T-cell (primary cell): ENCODE data around the gene RAB23. TPM values are rescaled to one million over a fixed set of nuclear protein-coding genes. Genes with fewer than 3 reads are reported as not detected.

ENCODE experiments used
- ATAC-seq, 4 experiments: fragments of 200-7000 bp in 3 of 4; fragments of 150-1000 bp in 1 of 4; cut with Tn5 transposase; replicated peaks in 1 of 4; 1 replicate in 3 of 4; 2 replicates in 1 of 4; pipeline ENCODE4 v1.10.0; 2021; ENCODE audit warnings: moderate library complexity in 3 of 4, mild to moderate bottlenecking in 2 of 4, moderate number of reproducible peaks in 1 of 4
- CTCF ChIA-PET, 2 donors: fragments of 300-600 bp; sonication (Branson Sonifier 250); formaldehyde crosslinking; loops; one replicate each; lab custom pipeline; 2022; ENCODE audit warnings: antibody characterized with exemption in 2 of 2; lab: Charles Lee
- POLR2A ChIA-PET, 2 donors: fragments of 300-600 bp; sonication (Branson Sonifier 250); formaldehyde crosslinking; loops; one replicate each; lab custom pipeline; 2022; ENCODE audit warnings: antibody characterized with exemption in 2 of 2; lab: Charles Lee
- DNase-seq, 35 experiments: peaks; one replicate each; pipeline versions ENCODE4 v3.0.0 to v3.0.0-alpha.2; 2013 to 2023
- H3K27ac ChIP-seq: one replicate; pipeline ENCODE4 v1.5.1; 2013; ENCODE audit warnings: low read length
- H3K27me3 ChIP-seq, 2 experiments: replicated peaks in 1 of 2; 1 replicate in 1 of 2; 2 replicates in 1 of 2; pipeline versions ENCODE4 v1.6.1 to v1.7.0; 2013; ENCODE audit warnings: low read length in 1 of 2, mixed read lengths in 1 of 2; ENCODE audit not compliant: control insufficient read depth in 2 of 2, insufficient read depth in 2 of 2; ENCODE audit errors: extremely low read depth in 1 of 2
- H3K36me3 ChIP-seq, 2 donors: 1 replicate in 1 of 2; 2 replicates in 1 of 2; pipeline versions ENCODE4 v1.6.1 to v1.7.0; 2013; ENCODE audit warnings: low read length in 1 of 2; ENCODE audit not compliant: control insufficient read depth in 2 of 2, insufficient read depth in 1 of 2; ENCODE audit errors: extremely low read depth in 1 of 2
- H3K4me1 ChIP-seq, 2 experiments: 1 replicate in 1 of 2; 2 replicates in 1 of 2; pipeline versions ENCODE4 v1.6.1 to v1.7.0; 2013; ENCODE audit warnings: low read length in 2 of 2, mixed read lengths in 1 of 2; ENCODE audit not compliant: insufficient read depth in 2 of 2, control insufficient read depth in 1 of 2; ENCODE audit errors: extremely low read depth in 1 of 2
- H3K4me3 ChIP-seq, 2 donors: 1 replicate in 1 of 2; 2 replicates in 1 of 2; pipeline versions ENCODE4 v1.5.1 to v1.7.0; 2013; ENCODE audit warnings: mild to moderate bottlenecking in 2 of 2, low read length in 1 of 2, moderate library complexity in 1 of 2; ENCODE audit not compliant: control insufficient read depth in 1 of 2; ENCODE audit errors: extremely low read depth in 1 of 2
- H3K9me3 ChIP-seq: 2 replicates; pipeline ENCODE4 v1.7.0; 2013
- H3K27ac Mint-ChIP-seq, 2 donors: one replicate each; pipeline ENCODE4 v1.8.0; 2020 to 2021; ENCODE audit warnings: mild to moderate bottlenecking in 2 of 2, mixed read lengths in 2 of 2
- H3K27me3 Mint-ChIP-seq, 2 donors: one replicate each; pipeline ENCODE4 v1.8.0; 2021 to 2022; ENCODE audit warnings: mixed read lengths in 2 of 2
- H3K36me3 Mint-ChIP-seq: one replicate; pipeline ENCODE4 v1.8.0; 2021; ENCODE audit warnings: mixed read lengths
- H3K4me1 Mint-ChIP-seq, 3 donors: one replicate each; pipeline ENCODE4 v1.8.0; 2020 to 2022; ENCODE audit warnings: mixed read lengths in 3 of 3, mild to moderate bottlenecking in 1 of 3
- H3K4me3 Mint-ChIP-seq, 3 donors: one replicate each; pipeline ENCODE4 v1.8.0; 2020 to 2022; ENCODE audit warnings: mild to moderate bottlenecking in 3 of 3, mixed read lengths in 3 of 3, moderate library complexity in 3 of 3
- H3K9me3 Mint-ChIP-seq, 3 donors: one replicate each; pipeline ENCODE4 v1.8.0; 2020 to 2022; ENCODE audit warnings: mixed read lengths in 3 of 3
- WGBS: methylation state at CpG from one replicate; pipeline ENCODE4 v1.1.5; 2013; ENCODE audit warnings: missing lambda C conversion rate; ENCODE audit not compliant: insufficient coverage; 5-methylcytosine and 5-hydroxymethylcytosine counted together
- total RNA-seq, 35 experiments: library from RNA in 6 of 35; stranded (reverse) in 6 of 35; fragments of 120-200 nt in 1 of 35; gene quantifications; one replicate each; pipeline versions ENCODE4 v1.2.1 to v1.2.4 and lab custom pipeline; 2013 to 2026

RAB23 gene
- total RNA-seq, 5 donors from 2014 or later (not counting 1 experiment from before 2014, with no cell fraction given) = 0.23 to 1.6 (median 0.82) TPM

- DNase-seq = no peak
- Mint-ChIP-seq H3K9me3 (peaks cover 0 to 9% (median 4%) of the 10 kb centered on the region in 3 donors), H3K36me3 (no peaks in the 10 kb centered on the region), H3K4me3 (no peak overlapping the region), H3K4me1 (peaks cover 25 to 38% (median 26%) of the 10 kb centered on the region in 3 donors), H3K27me3 (peaks cover 8 to 19% of the 10 kb centered on the region in 2 donors), H3K27ac (no peak overlapping the region)
- Histone ChIP-seq H3K36me3 (no peaks in the 10 kb centered on the region), H3K9me3 (no peaks in the 10 kb centered on the region), H3K4me3 (no peak overlapping the region), H3K27ac (no peak overlapping the region), H3K27me3 (peaks cover 0 to 7% of the 10 kb centered on the region in 2 experiments), H3K4me1 (peaks cover 8 to 13% of the 10 kb centered on the region in 2 experiments)
- ChIA-PET POLR2A (interaction anchor here (0.7 kb wide), 2 partner anchors 9 to 89 kb away, joined by 4 to 5 read pairs; no protein-coding TSS in a partner anchor), CTCF (no interaction called here)
- 100% methylated on average over 2 of the region's 7 CpGs for WGBS
- no peak for ATAC-seq
Measured at GRCh38 chr6:57216235-57217101, 5.6 kb downstream of the RAB23 start.

- no CpG with 5 or more reads among the region's 1 CpG for WGBS
- Histone ChIP-seq H3K36me3 (no peaks in the 10 kb centered on the region), H3K27ac (no peak overlapping the region), H3K9me3 (no peaks in the 10 kb centered on the region), H3K4me3 (no peak overlapping the region), H3K27me3 (peaks cover 0 to 3% of the 10 kb centered on the region in 2 experiments), H3K4me1 (peaks cover 4 to 9% of the 10 kb centered on the region in 2 experiments)
- H3K27me3 Mint-ChIP-seq = peaks cover 4 to 16% of the 10 kb centered on the region in 2 donors
- H3K4me1 Mint-ChIP-seq = peaks cover 21 to 38% (median 22%) of the 10 kb centered on the region in 3 donors
- ATAC-seq = no peak
- ChIA-PET POLR2A (no interaction called here), CTCF (interaction anchor here in 1 of 2 donors (0.7 kb wide), 1 partner anchor 108 kb away, joined by 3 read pairs; no protein-coding TSS in a partner anchor)
- DNase-seq = no peak
- H3K9me3 Mint-ChIP-seq = peaks cover 0 to 9% (median 4%) of the 10 kb centered on the region in 3 donors
- H3K4me3 Mint-ChIP-seq = peak overlapping the region in 1 of 3 donors; percentile 61
- no peaks in the 10 kb centered on the region for H3K36me3 Mint-ChIP-seq
- H3K27ac Mint-ChIP-seq = no peak overlapping the region
Measured at GRCh38 chr6:57215260-57215659, 6.8 kb downstream of the RAB23 start.

- CTCF ChIA-PET = no interaction called here
- peaks cover 0 to 3% (median 2%) of the 10 kb centered on the region in 3 donors for H3K9me3 Mint-ChIP-seq
- Histone ChIP-seq H3K4me3 (no peak overlapping the region), H3K4me1 (peaks cover 4 to 9% of the 10 kb centered on the region in 2 experiments), H3K27ac (no peak overlapping the region), H3K9me3 (no peaks in the 10 kb centered on the region), H3K36me3 (no peaks in the 10 kb centered on the region), H3K27me3 (no peaks in the 10 kb centered on the region)
- H3K27me3 Mint-ChIP-seq = peaks cover 0 to 6% of the 10 kb centered on the region in 2 donors
- no peak overlapping the region for H3K4me3 Mint-ChIP-seq
- DNase-seq = no peak
- WGBS = 67% methylated on average over 1 of the region's 5 CpGs
- H3K36me3 Mint-ChIP-seq = no peaks in the 10 kb centered on the region
- no peak overlapping the region for H3K27ac Mint-ChIP-seq
- peaks cover 16 to 21% (median 16%) of the 10 kb centered on the region in 3 donors for H3K4me1 Mint-ChIP-seq
- POLR2A ChIA-PET = interaction anchor here in 1 of 2 donors (0.7 kb wide), 1 partner anchor 137 kb away, joined by 3 read pairs; no protein-coding TSS in a partner anchor
- no peak for ATAC-seq
Measured at GRCh38 chr6:57210060-57210459, 12.0 kb downstream of the RAB23 start.

DNA sequence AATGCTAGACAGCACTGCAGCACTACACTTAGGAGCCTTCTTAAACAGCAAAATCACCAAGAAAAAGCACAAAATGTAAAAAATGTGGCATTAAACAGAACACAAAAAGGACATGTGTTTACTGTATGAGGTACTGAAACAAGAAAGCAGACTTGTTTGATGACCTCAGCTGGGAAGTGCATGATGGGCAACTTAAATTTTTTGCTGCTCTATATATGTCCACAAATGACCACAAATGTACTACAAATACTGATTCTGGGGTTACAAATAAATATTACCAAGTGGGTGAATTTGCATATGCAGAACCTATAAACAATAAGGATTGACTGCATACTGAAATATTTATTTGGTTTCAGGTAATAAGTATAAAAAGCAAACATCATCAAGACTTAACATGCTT is 13.1 kb downstream of the RAB23 start:
- no peaks in the 10 kb centered on the region for H3K36me3 Mint-ChIP-seq
- no peaks in the 10 kb centered on the region for H3K9me3 ChIP-seq
- H3K4me3 Mint-ChIP-seq = no peak overlapping the region
- no peaks in the 10 kb centered on the region for H3K9me3 Mint-ChIP-seq
- POLR2A ChIA-PET = no interaction called here
- no peak overlapping the region for H3K4me3 ChIP-seq
- no peak overlapping the region for H3K27ac ChIP-seq
- ATAC-seq = no peak
- no peak overlapping the region for H3K27ac Mint-ChIP-seq
- no peaks in the 10 kb centered on the region for H3K27me3 Mint-ChIP-seq
- H3K4me1 ChIP-seq = peaks cover 3 to 4% of the 10 kb centered on the region in 2 experiments
- H3K36me3 ChIP-seq = no peaks in the 10 kb centered on the region
- peaks cover 6 to 11% (median 6%) of the 10 kb centered on the region in 3 donors for H3K4me1 Mint-ChIP-seq
- H3K27me3 ChIP-seq = no peaks in the 10 kb centered on the region
- CTCF ChIA-PET = no interaction called here
- no peak for DNase-seq

GRCh38 chr6:57207872-57208271 is 14.2 kb downstream of the RAB23 start:
- Mint-ChIP-seq H3K4me3 (no peak overlapping the region), H3K27me3 (no peaks in the 10 kb centered on the region), H3K36me3 (no peaks in the 10 kb centered on the region), H3K4me1 (no peaks in the 10 kb centered on the region), H3K27ac (no peak overlapping the region), H3K9me3 (no peaks in the 10 kb centered on the region)
- 60% methylated on average over 3 of the region's 4 CpGs for WGBS
- ChIA-PET CTCF (no interaction called here), POLR2A (no interaction called here)
- no peak overlapping the region for H3K27ac ChIP-seq
- no peak for ATAC-seq
- H3K4me3 ChIP-seq = no peak overlapping the region
- no peaks in the 10 kb centered on the region for H3K27me3 ChIP-seq
- no peaks in the 10 kb centered on the region for H3K9me3 ChIP-seq
- no peaks in the 10 kb centered on the region for H3K36me3 ChIP-seq
- no peak for DNase-seq
- H3K4me1 ChIP-seq = no peaks in the 10 kb centered on the region

GRCh38 chr6:57207141-57207540 is 15.0 kb downstream of the RAB23 start:
- Mint-ChIP-seq H3K27ac (no peak overlapping the region), H3K9me3 (no peaks in the 10 kb centered on the region), H3K36me3 (no peaks in the 10 kb centered on the region), H3K4me3 (no peak overlapping the region), H3K27me3 (no peaks in the 10 kb centered on the region), H3K4me1 (no peaks in the 10 kb centered on the region)
- DNase-seq = no peak
- POLR2A ChIA-PET = no interaction called here
- no peak overlapping the region for H3K27ac ChIP-seq
- H3K4me1 ChIP-seq = no peaks in the 10 kb centered on the region
- CTCF ChIA-PET = no interaction called here
- no peaks in the 10 kb centered on the region for H3K9me3 ChIP-seq
- H3K36me3 ChIP-seq = no peaks in the 10 kb centered on the region
- no peak overlapping the region for H3K4me3 ChIP-seq
- WGBS = no CpG with 5 or more reads among the region's 2 CpGs
- ATAC-seq = no peak
- no peaks in the 10 kb centered on the region for H3K27me3 ChIP-seq
